Measurements from ENCODE around the gene CTLA4.
A peak's percentile ranks its signal among the peaks of the same experiment; 100 is the strongest.

CTLA4 gene

DNA sequence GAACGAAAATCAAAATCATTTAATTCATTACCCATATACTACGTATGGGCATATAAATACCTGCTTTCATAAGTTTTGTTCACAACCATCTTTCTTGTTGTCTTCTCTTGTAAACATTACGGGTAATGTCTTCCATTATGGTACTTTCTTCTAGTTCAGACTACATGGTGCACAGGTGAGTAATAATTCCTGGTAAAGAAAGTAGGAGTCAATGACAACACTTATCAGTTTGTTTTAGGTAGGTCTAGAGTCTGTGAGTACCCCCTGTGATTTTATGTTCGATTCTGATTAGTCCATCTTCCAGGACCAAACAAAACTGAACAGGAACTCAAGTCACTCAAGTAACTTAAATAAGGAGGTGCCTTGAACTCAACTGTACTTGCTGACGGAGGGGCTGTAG is 25.2 kb upstream of the CTLA4 start:
- H3K27me3 Mint-ChIP-seq = peaks cover 8% of the 10 kb centered on the region
- no peaks in the 10 kb centered on the region for H3K36me3 Mint-ChIP-seq (ENCODE audit: low read depth)
- H3K9me3 Mint-ChIP-seq = no peaks in the 10 kb centered on the region
- peaks cover 23% of the 10 kb centered on the region for H3K4me1 Mint-ChIP-seq (ENCODE audit: low read depth)
- no peak overlapping the region for H3K4me3 Mint-ChIP-seq
- H3K27ac Mint-ChIP-seq = no peak overlapping the region

DNA sequence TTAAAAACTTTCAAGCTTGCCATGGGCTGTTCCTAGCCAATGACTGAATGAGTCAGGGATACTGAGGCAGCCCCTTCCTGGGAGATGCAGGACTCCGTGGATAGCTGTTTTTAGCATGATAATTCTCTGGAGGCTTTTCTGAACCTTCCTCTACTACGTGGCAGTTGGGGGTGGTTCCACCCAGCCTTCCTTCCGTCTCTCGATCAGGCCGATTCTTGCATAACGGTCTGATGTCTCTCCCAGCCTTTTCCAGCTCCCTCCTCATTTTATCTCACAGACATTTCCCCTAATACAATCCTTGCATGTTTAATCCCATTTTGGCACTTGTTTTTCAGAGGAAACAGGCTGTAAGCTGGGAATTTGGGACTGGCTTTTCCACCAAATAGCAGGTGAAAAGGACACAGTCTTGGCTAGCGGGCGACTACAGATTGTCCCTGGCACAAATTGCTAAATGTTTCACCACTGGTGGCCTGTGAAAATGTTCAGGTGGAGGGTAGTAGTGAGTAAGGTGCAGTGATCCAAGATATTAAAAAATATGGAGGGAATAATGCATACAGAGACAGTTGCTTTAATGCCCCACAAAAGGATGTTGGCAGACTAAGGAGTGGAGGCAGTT is 21.0 kb upstream of the CTLA4 start:
- Mint-ChIP-seq H3K4me3 (no peak overlapping the region), H3K9me3 (no peaks in the 10 kb centered on the region), H3K4me1 (ENCODE audit: low read depth) (peaks cover 31% of the 10 kb centered on the region), H3K36me3 (ENCODE audit: low read depth) (no peaks in the 10 kb centered on the region), H3K27ac (no peak overlapping the region), H3K27me3 (peaks cover 4% of the 10 kb centered on the region)

- H3K4me1 Mint-ChIP-seq (ENCODE audit: low read depth) = peaks cover 42% of the 10 kb centered on the region
- H3K9me3 Mint-ChIP-seq = no peaks in the 10 kb centered on the region
- H3K27me3 Mint-ChIP-seq = peaks cover 3% of the 10 kb centered on the region
- H3K36me3 Mint-ChIP-seq (ENCODE audit: low read depth) = no peaks in the 10 kb centered on the region
- no peak overlapping the region for H3K4me3 Mint-ChIP-seq
- no peak overlapping the region for H3K27ac Mint-ChIP-seq
Observed at GRCh38 chr2:203849010-203849409, 18.6 kb upstream of the CTLA4 start.

DNA sequence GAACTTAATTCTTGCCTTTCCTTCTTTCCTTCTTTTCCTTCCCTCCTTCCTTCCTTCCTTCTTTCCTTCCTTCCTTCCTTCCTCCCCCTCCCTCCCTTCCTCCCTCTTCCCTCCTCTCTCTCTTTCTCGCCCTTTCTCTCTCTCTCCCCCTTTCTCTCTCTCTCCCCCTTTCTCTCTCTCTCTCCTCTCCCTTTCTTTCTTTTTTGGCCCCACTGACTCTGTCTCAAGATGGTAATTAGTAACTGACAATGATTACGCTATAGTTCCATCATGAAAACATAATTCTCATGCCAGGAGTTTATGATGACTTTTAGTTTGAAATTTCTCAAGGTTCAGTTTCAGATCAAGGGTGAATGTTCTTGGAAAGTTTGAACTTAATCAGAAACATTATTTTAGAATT is 14.8 kb upstream of the CTLA4 start:
- Mint-ChIP-seq H3K9me3 (no peaks in the 10 kb centered on the region), H3K4me1 (ENCODE audit: low read depth) (peaks cover 72% of the 10 kb centered on the region), H3K4me3 (peak overlapping the region; percentile 32), H3K27ac (peak overlapping the region; percentile 93), H3K27me3 (no peaks in the 10 kb centered on the region), H3K36me3 (ENCODE audit: low read depth) (no peaks in the 10 kb centered on the region)

- Mint-ChIP-seq H3K4me3 (peak overlapping the region; percentile 61), H3K4me1 (ENCODE audit: low read depth) (peaks cover 77% of the 10 kb centered on the region), H3K27ac (peak overlapping the region; percentile 87), H3K36me3 (ENCODE audit: low read depth) (no peaks in the 10 kb centered on the region), H3K9me3 (no peaks in the 10 kb centered on the region), H3K27me3 (no peaks in the 10 kb centered on the region)
Observed at GRCh38 chr2:203853271-203853670, 14.3 kb upstream of the CTLA4 start.

DNA sequence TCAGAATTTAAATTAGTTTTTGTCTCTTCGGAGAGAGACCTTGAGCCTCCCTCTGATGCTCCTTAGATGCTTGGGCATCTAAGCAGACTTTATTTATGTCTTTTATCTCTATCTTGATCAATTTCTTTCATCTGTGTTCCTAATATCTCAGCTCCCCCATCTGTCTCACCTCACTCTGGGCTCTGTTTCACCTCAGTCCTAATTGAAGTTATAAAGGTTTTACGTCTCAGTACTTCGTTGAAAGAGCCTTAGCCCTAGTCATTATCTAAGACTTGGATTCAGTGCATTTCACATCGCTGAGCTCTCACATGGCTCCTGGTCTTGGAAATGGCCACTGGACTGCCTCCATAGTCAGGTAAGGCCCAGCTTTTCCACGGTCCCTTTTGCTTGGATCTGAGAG is 13.8 kb upstream of the CTLA4 start:
- Mint-ChIP-seq H3K36me3 (ENCODE audit: low read depth) (no peaks in the 10 kb centered on the region), H3K9me3 (no peaks in the 10 kb centered on the region), H3K4me1 (ENCODE audit: low read depth) (peaks cover 79% of the 10 kb centered on the region), H3K4me3 (peak overlapping the region; percentile 31), H3K27me3 (no peaks in the 10 kb centered on the region), H3K27ac (peak overlapping the region; percentile 87)

DNA sequence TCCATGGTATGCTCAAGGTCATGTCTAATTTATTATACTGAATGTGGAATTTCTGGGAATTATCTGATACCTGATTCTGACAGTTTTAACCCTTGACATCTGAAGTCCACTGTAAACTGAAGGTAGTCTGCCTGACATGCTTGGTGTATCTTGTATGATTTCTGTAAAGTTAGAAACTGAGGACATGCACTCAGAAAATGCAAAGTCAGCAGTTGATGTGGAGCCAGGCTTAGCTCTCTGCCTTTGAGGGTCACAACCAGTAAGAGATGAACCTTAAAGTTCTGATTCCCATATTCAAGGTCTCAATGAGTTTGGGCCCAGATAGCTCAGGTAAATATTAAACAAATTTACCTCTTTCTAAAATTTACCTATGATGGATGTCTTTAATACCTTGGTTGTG is 12.3 kb upstream of the CTLA4 start:
- peaks cover 83% of the 10 kb centered on the region for H3K4me1 Mint-ChIP-seq (ENCODE audit: low read depth)
- no peak overlapping the region for H3K27ac Mint-ChIP-seq
- no peaks in the 10 kb centered on the region for H3K9me3 Mint-ChIP-seq
- no peaks in the 10 kb centered on the region for H3K27me3 Mint-ChIP-seq
- H3K4me3 Mint-ChIP-seq = no peak overlapping the region
- H3K36me3 Mint-ChIP-seq (ENCODE audit: low read depth) = no peaks in the 10 kb centered on the region

DNA sequence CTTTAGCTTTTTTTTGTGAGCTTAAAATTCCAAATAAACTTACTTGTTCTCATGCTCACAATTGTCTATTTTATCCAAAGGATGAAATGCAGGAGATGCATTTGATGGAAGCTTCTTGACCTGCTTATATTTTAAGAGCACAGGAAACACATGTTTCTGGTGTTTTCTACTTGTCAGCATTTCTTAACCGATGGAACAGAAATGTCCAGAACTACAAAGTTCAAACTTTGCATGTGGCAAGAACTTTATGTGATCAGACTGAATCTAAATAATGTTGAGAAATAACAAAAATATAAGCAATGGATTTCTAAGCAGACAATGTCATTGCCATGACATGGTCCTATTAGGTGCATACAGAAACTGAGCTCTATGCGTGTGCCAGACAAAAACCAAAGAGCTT is 9.9 kb upstream of the CTLA4 start:
- no peak overlapping the region for H3K27ac Mint-ChIP-seq
- H3K4me1 Mint-ChIP-seq (ENCODE audit: low read depth) = peaks cover 92% of the 10 kb centered on the region
- no peaks in the 10 kb centered on the region for H3K36me3 Mint-ChIP-seq (ENCODE audit: low read depth)
- no peak overlapping the region for H3K4me3 Mint-ChIP-seq
- H3K9me3 Mint-ChIP-seq = no peaks in the 10 kb centered on the region
- no peaks in the 10 kb centered on the region for H3K27me3 Mint-ChIP-seq

DNA sequence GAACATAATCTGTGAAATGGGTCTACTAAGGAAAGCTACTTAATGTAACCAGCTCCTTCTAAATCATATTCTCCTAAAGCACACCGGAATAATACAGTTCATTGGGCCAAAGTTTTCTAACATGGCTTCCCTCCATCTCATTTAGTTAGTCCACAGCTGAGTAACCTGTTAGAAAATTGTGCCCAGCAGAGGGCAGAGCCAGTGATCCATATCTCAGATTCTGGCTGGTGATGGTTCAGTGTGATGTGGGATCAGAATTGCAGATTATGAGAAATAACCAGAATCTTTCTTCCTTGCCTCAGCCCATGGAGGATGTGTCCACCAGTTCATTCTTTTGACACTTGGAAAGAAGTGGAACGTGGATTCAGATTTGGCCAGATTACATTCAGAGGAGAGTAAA is 9.4 kb upstream of the CTLA4 start:
- Mint-ChIP-seq H3K27me3 (no peaks in the 10 kb centered on the region), H3K36me3 (ENCODE audit: low read depth) (no peaks in the 10 kb centered on the region), H3K9me3 (no peaks in the 10 kb centered on the region), H3K4me1 (ENCODE audit: low read depth) (peaks cover 91% of the 10 kb centered on the region), H3K4me3 (no peak overlapping the region), H3K27ac (no peak overlapping the region)

GRCh38 chr2:203859030-203859789 is 8.4 kb upstream of the CTLA4 start:
- H3K4me3 Mint-ChIP-seq = no peak overlapping the region

GRCh38 chr2:203861197-203861596 is 6.4 kb upstream of the CTLA4 start:
- Mint-ChIP-seq H3K4me3 (peak overlapping the region; percentile 52), H3K4me1 (ENCODE audit: low read depth) (peaks cover 91% of the 10 kb centered on the region)

More at GRCh38 chr2:203859030-203859789, 8.4 kb upstream of the CTLA4 start:
- H3K27me3 Mint-ChIP-seq = no peaks in the 10 kb centered on the region
- peaks cover 3% of the 10 kb centered on the region for H3K9me3 Mint-ChIP-seq
- peaks cover 7% of the 10 kb centered on the region for H3K36me3 Mint-ChIP-seq (ENCODE audit: low read depth)
- peaks cover 90% of the 10 kb centered on the region for H3K4me1 Mint-ChIP-seq (ENCODE audit: low read depth)
- peak overlapping the region; percentile 13 for H3K27ac Mint-ChIP-seq

DNA sequence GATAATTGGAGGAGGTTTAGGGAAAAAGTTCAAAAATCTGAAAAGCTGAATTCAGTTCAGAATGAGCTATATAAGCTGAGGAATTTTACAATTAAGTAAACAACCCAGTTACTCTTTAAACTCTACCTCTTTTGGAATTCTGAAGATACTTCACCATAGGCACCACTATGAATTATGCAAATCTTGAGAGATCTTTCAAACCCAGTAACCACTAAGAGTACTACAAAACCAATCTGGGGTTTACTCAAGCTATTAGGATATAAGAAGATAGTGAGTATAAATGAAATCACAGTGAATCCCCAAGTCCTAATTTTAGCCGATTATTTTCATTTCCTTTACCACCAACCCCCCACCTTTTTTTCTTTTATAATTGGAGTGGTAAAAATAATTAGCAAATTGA is 6.0 kb upstream of the CTLA4 start:
- Mint-ChIP-seq H3K9me3 (peaks cover 14% of the 10 kb centered on the region), H3K4me3 (peak overlapping the region; percentile 52), H3K36me3 (ENCODE audit: low read depth) (peaks cover 16% of the 10 kb centered on the region), H3K27ac (peak overlapping the region; percentile 78), H3K27me3 (no peaks in the 10 kb centered on the region), H3K4me1 (ENCODE audit: low read depth) (peaks cover 91% of the 10 kb centered on the region)

More at GRCh38 chr2:203861197-203861596, 6.4 kb upstream of the CTLA4 start:
- peaks cover 16% of the 10 kb centered on the region for H3K36me3 Mint-ChIP-seq (ENCODE audit: low read depth)
- H3K27me3 Mint-ChIP-seq = no peaks in the 10 kb centered on the region
- peaks cover 14% of the 10 kb centered on the region for H3K9me3 Mint-ChIP-seq
- H3K27ac Mint-ChIP-seq = peak overlapping the region; percentile 78

- Mint-ChIP-seq H3K27ac (peak overlapping the region; percentile 96), H3K4me1 (ENCODE audit: low read depth) (peaks cover 91% of the 10 kb centered on the region), H3K9me3 (peaks cover 14% of the 10 kb centered on the region), H3K27me3 (no peaks in the 10 kb centered on the region), H3K36me3 (ENCODE audit: low read depth) (peaks cover 68% of the 10 kb centered on the region), H3K4me3 (peak overlapping the region; percentile 93)
Observed at GRCh38 chr2:203869223-203870042, 1.9 kb downstream of the CTLA4 start.

GRCh38 chr2:203870481-203870880 is 2.9 kb downstream of the CTLA4 start:
- no peaks in the 10 kb centered on the region for H3K27me3 Mint-ChIP-seq
- peak overlapping the region; percentile 96 for H3K27ac Mint-ChIP-seq
- peaks cover 10% of the 10 kb centered on the region for H3K9me3 Mint-ChIP-seq
- H3K36me3 Mint-ChIP-seq (ENCODE audit: low read depth) = peaks cover 75% of the 10 kb centered on the region
- H3K4me1 Mint-ChIP-seq (ENCODE audit: low read depth) = peaks cover 91% of the 10 kb centered on the region
- peak overlapping the region; percentile 93 for H3K4me3 Mint-ChIP-seq

DNA sequence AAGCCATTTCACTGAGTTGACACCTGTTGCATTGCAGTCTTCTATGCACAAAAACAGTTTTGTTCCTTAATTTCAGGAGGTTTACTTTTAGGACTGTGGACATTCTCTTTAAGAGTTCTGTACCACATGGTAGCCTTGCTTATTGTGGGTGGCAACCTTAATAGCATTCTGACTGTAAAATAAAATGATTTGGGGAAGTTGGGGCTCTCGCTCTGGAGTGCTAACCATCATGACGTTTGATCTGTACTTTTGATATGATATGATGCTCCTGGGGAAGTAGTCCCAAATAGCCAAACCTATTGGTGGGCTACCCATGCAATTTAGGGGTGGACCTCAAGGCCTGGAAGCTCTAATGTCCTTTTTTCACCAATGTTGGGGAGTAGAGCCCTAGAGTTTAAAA is 3.4 kb downstream of the CTLA4 start:
- Mint-ChIP-seq H3K36me3 (ENCODE audit: low read depth) (peaks cover 71% of the 10 kb centered on the region), H3K4me3 (peak overlapping the region; percentile 93), H3K4me1 (ENCODE audit: low read depth) (peaks cover 87% of the 10 kb centered on the region), H3K9me3 (peaks cover 7% of the 10 kb centered on the region), H3K27ac (peak overlapping the region; percentile 96), H3K27me3 (no peaks in the 10 kb centered on the region)
